Endodermal cell (in vitro differentiated cells): Measurements from ENCODE around the gene HAPLN2. TPM values are rescaled to one million over a fixed set of nuclear protein-coding genes. Genes with fewer than 3 reads are reported as not detected.

ENCODE experiments used
- DNase-seq: peaks from one replicate; pipeline ENCODE4 v3.0.0-alpha.2; 2017
- H3K27ac ChIP-seq: 2 replicates; pipeline ENCODE4 v1.5.1; 2013; ENCODE audit warnings: mild to moderate bottlenecking, low read depth, low read length, moderate library complexity
- H3K27me3 ChIP-seq: 2 replicates; pipeline ENCODE4 v1.6.1; 2013; ENCODE audit warnings: mild to moderate bottlenecking, low read length, moderate library complexity; ENCODE audit not compliant: insufficient read depth, control insufficient read depth, poor library complexity, severe bottlenecking
- H3K36me3 ChIP-seq: 2 replicates; pipeline ENCODE4 v1.7.0; 2013; ENCODE audit warnings: mild to moderate bottlenecking, low read length, moderate library complexity; ENCODE audit not compliant: control insufficient read depth, insufficient read depth
- H3K4me1 ChIP-seq: one replicate; pipeline ENCODE4 v1.7.0; 2013; ENCODE audit warnings: low read length; ENCODE audit not compliant: control insufficient read depth, insufficient read depth
- H3K4me3 ChIP-seq: 2 replicates; pipeline ENCODE4 v1.5.1; 2013; ENCODE audit warnings: mild to moderate bottlenecking, low read length, moderate library complexity
- H3K9ac ChIP-seq: 2 replicates; pipeline ENCODE4 v1.6.1; 2013; ENCODE audit warnings: mild to moderate bottlenecking, low read length, moderate library complexity; ENCODE audit not compliant: poor library complexity, severe bottlenecking; ENCODE audit errors: extremely low read depth
- H3K9me3 ChIP-seq: 2 replicates; pipeline ENCODE4 v1.6.1; 2013; ENCODE audit warnings: mild to moderate bottlenecking, low read length, moderate library complexity; ENCODE audit not compliant: control insufficient read depth
- H3K27ac Mint-ChIP-seq: 2 replicates; pipeline ENCODE4 v1.8.0; 2020; ENCODE audit warnings: mixed read lengths
- H3K27me3 Mint-ChIP-seq: 2 replicates; pipeline ENCODE4 v1.8.0; 2021; ENCODE audit warnings: mild to moderate bottlenecking, mixed read lengths; ENCODE audit not compliant: insufficient read depth
- H3K36me3 Mint-ChIP-seq: 2 replicates; pipeline ENCODE4 v1.8.0; 2020; ENCODE audit warnings: low read depth, mixed read lengths
- H3K4me1 Mint-ChIP-seq: 2 replicates; pipeline ENCODE4 v1.8.0; 2020; ENCODE audit warnings: mixed read lengths
- H3K4me3 Mint-ChIP-seq: 2 replicates; pipeline ENCODE4 v1.8.0; 2020; ENCODE audit warnings: mild to moderate bottlenecking, moderate library complexity, mixed read lengths
- H3K9me3 Mint-ChIP-seq: 2 replicates; pipeline ENCODE4 v1.8.0; 2020; ENCODE audit warnings: mild to moderate bottlenecking, mixed read lengths
- CTCF ChIP-seq: fragments of 200-600 bp; sonication (generic); conservative IDR thresholded peaks from 2 replicates; pipeline ENCODE4 v1.5.0; 2021; ENCODE audit warnings: antibody characterized with exemption, mild to moderate bottlenecking
- WGBS, 2 experiments: methylation state at CpG; one replicate each; pipeline versions ENCODE4 v1.1.5 to v1.1.7; 2013; ENCODE audit warnings: missing lambda C conversion rate in 2 of 2, mixed read lengths in 1 of 2; ENCODE audit not compliant: insufficient coverage in 1 of 2, insufficient read length in 1 of 2; 5-methylcytosine and 5-hydroxymethylcytosine counted together
- total RNA-seq, 2 donors: library from RNA; stranded (reverse); fragmentation: NEBNext Ultra II Directional in 1 of 2; extraction: Animal tissue kit (Norgen Biotek cat#: 25700) in 1 of 2; gene quantifications; 2 replicates in 1 of 2; 3 replicates in 1 of 2; pipeline ENCODE4 v1.2.1, GENCODE V29; 2021

The HAPLN2 gene
- total RNA-seq, 2 donors from 2014 or later, result 0.42 to 2.8 TPM

DNA sequence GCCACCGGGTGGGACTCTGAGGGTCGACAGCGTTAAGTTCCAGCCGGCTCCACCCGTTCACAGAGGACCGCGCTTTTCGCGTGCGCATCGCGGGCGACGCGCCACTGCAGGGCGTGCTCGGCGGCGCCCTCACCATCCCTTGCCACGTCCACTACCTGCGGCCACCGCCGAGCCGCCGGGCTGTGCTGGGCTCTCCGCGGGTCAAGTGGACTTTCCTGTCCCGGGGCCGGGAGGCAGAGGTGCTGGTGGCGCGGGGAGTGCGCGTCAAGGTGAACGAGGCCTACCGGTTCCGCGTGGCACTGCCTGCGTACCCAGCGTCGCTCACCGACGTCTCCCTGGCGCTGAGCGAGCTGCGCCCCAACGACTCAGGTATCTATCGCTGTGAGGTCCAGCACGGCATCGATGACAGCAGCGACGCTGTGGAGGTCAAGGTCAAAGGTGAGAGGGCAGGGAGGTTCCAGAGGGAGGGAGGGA, 27.6 kb downstream of the HAPLN2 start:
- Histone ChIP-seq H3K36me3 (no peaks in the 10 kb centered on the region), H3K4me1 (no peaks in the 10 kb centered on the region), H3K9ac (no peak overlapping the region), H3K4me3 (no peak overlapping the region), H3K27ac (no peak overlapping the region), H3K9me3 (no peaks in the 10 kb centered on the region), H3K27me3 (peaks cover 96% of the 10 kb centered on the region)
- Mint-ChIP-seq H3K4me1 (peaks cover 13% of the 10 kb centered on the region), H3K9me3 (no peaks in the 10 kb centered on the region), H3K27ac (no peak overlapping the region), H3K27me3 (peaks cover 99% of the 10 kb centered on the region), H3K36me3 (no peaks in the 10 kb centered on the region), H3K4me3 (no peak overlapping the region)
- no peak for TF ChIP-seq CTCF
- WGBS, 2 experiments, result 90 to 95% methylated on average over 41 to 51 of the region's 51 CpGs
- peak; percentile 51 for DNase-seq

GRCh38 chr1:156647351-156647750, 28.1 kb downstream of the HAPLN2 start:
- H3K4me3 Mint-ChIP-seq, result no peak overlapping the region
- no peak for TF ChIP-seq CTCF
- Histone ChIP-seq H3K4me3 (no peak overlapping the region), H3K27me3 (peaks cover 94% of the 10 kb centered on the region), H3K9me3 (no peaks in the 10 kb centered on the region), H3K9ac (no peak overlapping the region), H3K4me1 (no peaks in the 10 kb centered on the region), H3K36me3 (no peaks in the 10 kb centered on the region), H3K27ac (no peak overlapping the region)
- no peaks in the 10 kb centered on the region for H3K36me3 Mint-ChIP-seq
- no peak overlapping the region for H3K27ac Mint-ChIP-seq
- peaks cover 100% of the 10 kb centered on the region for H3K27me3 Mint-ChIP-seq
- H3K4me1 Mint-ChIP-seq, result peaks cover 12% of the 10 kb centered on the region
- no peak for DNase-seq
- WGBS, 2 experiments, result 86% methylated on average over 4 to 10 of the region's 10 CpGs
- H3K9me3 Mint-ChIP-seq, result no peaks in the 10 kb centered on the region

DNA sequence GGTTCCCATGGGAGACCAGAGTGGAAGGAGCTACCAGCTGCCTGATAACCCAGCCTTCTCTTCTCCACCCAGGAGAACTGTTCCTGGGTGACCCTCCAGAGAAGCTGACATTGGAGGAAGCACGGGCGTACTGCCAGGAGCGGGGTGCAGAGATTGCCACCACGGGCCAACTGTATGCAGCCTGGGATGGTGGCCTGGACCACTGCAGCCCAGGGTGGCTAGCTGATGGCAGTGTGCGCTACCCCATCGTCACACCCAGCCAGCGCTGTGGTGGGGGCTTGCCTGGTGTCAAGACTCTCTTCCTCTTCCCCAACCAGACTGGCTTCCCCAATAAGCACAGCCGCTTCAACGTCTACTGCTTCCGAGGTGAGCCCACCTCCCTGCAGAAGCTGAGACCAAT, 29.3 kb downstream of the HAPLN2 start:
- Histone ChIP-seq H3K36me3 (no peaks in the 10 kb centered on the region), H3K4me3 (no peak overlapping the region), H3K9me3 (no peaks in the 10 kb centered on the region), H3K4me1 (no peaks in the 10 kb centered on the region), H3K9ac (no peak overlapping the region), H3K27ac (no peak overlapping the region), H3K27me3 (peaks cover 94% of the 10 kb centered on the region)
- no peak overlapping the region for H3K4me3 Mint-ChIP-seq
- no peaks in the 10 kb centered on the region for H3K36me3 Mint-ChIP-seq
- no peaks in the 10 kb centered on the region for H3K9me3 Mint-ChIP-seq
- H3K4me1 Mint-ChIP-seq, result peaks cover 8% of the 10 kb centered on the region
- 90 to 92% methylated on average over 2 to 10 of the region's 10 CpGs for WGBS, 2 experiments
- peaks cover 100% of the 10 kb centered on the region for H3K27me3 Mint-ChIP-seq
- TF ChIP-seq CTCF, result no peak
- no peak for DNase-seq
- H3K27ac Mint-ChIP-seq, result no peak overlapping the region
